ENCODE results near the gene USH2A. TPM values are rescaled to one million over a fixed set of nuclear protein-coding genes. Genes with fewer than 3 reads are reported as not detected.

USH2A gene
- total RNA-seq, 1 donor from 2014 or later = 0.02 TPM

GRCh38 chr1:215744419-215744818, 678.8 kb downstream of the USH2A start:
- H3K27me3 Mint-ChIP-seq (ENCODE audit: low read depth, unreplicated experiment) = no peaks in the 10 kb centered on the region
- H3K4me3 ChIP-seq (ENCODE audit: insufficient read depth, low read depth, low read length) = no peak overlapping the region
- no peaks in the 10 kb centered on the region for H3K36me3 ChIP-seq (ENCODE audit: insufficient read depth, low read length)
- H3K4me1 Mint-ChIP-seq (ENCODE audit: low read depth, unreplicated experiment) = peaks cover 21% of the 10 kb centered on the region
- no peak for TF ChIP-seq EZH2 (IDR thresholded peaks at IDR 0.05; ENCODE audit: insufficient read depth, low read length)
- no peak for TF ChIP-seq CTCF (IDR thresholded peaks at IDR 0.05; ENCODE audit: insufficient read depth, low read depth, low read length)
- H3K9me3 ChIP-seq (ENCODE audit: insufficient read depth, low read depth, low read length) = no peaks in the 10 kb centered on the region
- no peak overlapping the region for H3K27ac ChIP-seq (ENCODE audit: low read depth, low read length)
- no peak overlapping the region for H2AFZ ChIP-seq (ENCODE audit: low read depth, low read length)
- H3K4me1 ChIP-seq (ENCODE audit: insufficient read depth, low read length) = peaks cover 2% of the 10 kb centered on the region
- H3K79me2 ChIP-seq (ENCODE audit: insufficient read depth, low read length) = no peaks in the 10 kb centered on the region
- no peaks in the 10 kb centered on the region for H3K36me3 Mint-ChIP-seq (ENCODE audit: low read depth, unreplicated experiment)
- H3K4me3 Mint-ChIP-seq (ENCODE audit: unreplicated experiment) = no peak overlapping the region
- peak; percentile 40 for DNase-seq (ENCODE audit: low read depth)
- no peaks in the 10 kb centered on the region for H3K27me3 ChIP-seq (ENCODE audit: insufficient read depth, low read length)
- no peaks in the 10 kb centered on the region for H4K20me1 ChIP-seq (ENCODE audit: insufficient read depth, low read length)
- no peaks in the 10 kb centered on the region for H3K9me3 Mint-ChIP-seq (ENCODE audit: unreplicated experiment)
- no peak overlapping the region for H3K4me2 ChIP-seq (ENCODE audit: low read length)
- peak; percentile 66 for FAIRE-seq
- H3K9ac ChIP-seq (ENCODE audit: low read length) = no peak overlapping the region
- H3K27ac Mint-ChIP-seq (ENCODE audit: unreplicated experiment) = peak overlapping the region; percentile 35

- Histone ChIP-seq H3K4me3 (ENCODE audit: insufficient read depth, low read depth, low read length) (no peak overlapping the region), H3K4me2 (ENCODE audit: low read length) (no peak overlapping the region), H4K20me1 (ENCODE audit: insufficient read depth, low read length) (no peaks in the 10 kb centered on the region), H3K27ac (ENCODE audit: low read depth, low read length) (no peak overlapping the region), H3K27me3 (ENCODE audit: insufficient read depth, low read length) (no peaks in the 10 kb centered on the region), H3K36me3 (ENCODE audit: insufficient read depth, low read length) (no peaks in the 10 kb centered on the region), H3K9me3 (ENCODE audit: insufficient read depth, low read depth, low read length) (no peaks in the 10 kb centered on the region), H2AFZ (ENCODE audit: low read depth, low read length) (no peak overlapping the region), H3K9ac (ENCODE audit: low read length) (no peak overlapping the region), H3K4me1 (ENCODE audit: insufficient read depth, low read length) (no peaks in the 10 kb centered on the region), H3K79me2 (ENCODE audit: insufficient read depth, low read length) (no peaks in the 10 kb centered on the region)
- DNase-seq (ENCODE audit: low read depth) = no peak
- Mint-ChIP-seq H3K4me3 (ENCODE audit: unreplicated experiment) (no peak overlapping the region), H3K36me3 (ENCODE audit: low read depth, unreplicated experiment) (peaks cover 2% of the 10 kb centered on the region), H3K4me1 (ENCODE audit: low read depth, unreplicated experiment) (peaks cover 1% of the 10 kb centered on the region), H3K9me3 (ENCODE audit: unreplicated experiment) (peaks cover 6% of the 10 kb centered on the region), H3K27ac (ENCODE audit: unreplicated experiment) (no peak overlapping the region), H3K27me3 (ENCODE audit: low read depth, unreplicated experiment) (no peaks in the 10 kb centered on the region)
- FAIRE-seq = no peak
- no peak for TF ChIP-seq CTCF (IDR thresholded peaks at IDR 0.05; ENCODE audit: insufficient read depth, low read depth, low read length)
- TF ChIP-seq EZH2 (IDR thresholded peaks at IDR 0.05; ENCODE audit: insufficient read depth, low read length) = no peak
Measured at GRCh38 chr1:215739025-215739424, 684.2 kb downstream of the USH2A start.

GRCh38 chr1:215731699-215732098, 691.5 kb downstream of the USH2A start:
- Mint-ChIP-seq H3K27ac (ENCODE audit: unreplicated experiment) (no peak overlapping the region), H3K9me3 (ENCODE audit: unreplicated experiment) (peaks cover 8% of the 10 kb centered on the region), H3K4me1 (ENCODE audit: low read depth, unreplicated experiment) (no peaks in the 10 kb centered on the region), H3K4me3 (ENCODE audit: unreplicated experiment) (no peak overlapping the region), H3K27me3 (ENCODE audit: low read depth, unreplicated experiment) (no peaks in the 10 kb centered on the region), H3K36me3 (ENCODE audit: low read depth, unreplicated experiment) (peaks cover 2% of the 10 kb centered on the region)
- H3K36me3 ChIP-seq (ENCODE audit: insufficient read depth, low read length) = no peaks in the 10 kb centered on the region
- no peak overlapping the region for H3K27ac ChIP-seq (ENCODE audit: low read depth, low read length)
- H3K4me3 ChIP-seq (ENCODE audit: insufficient read depth, low read depth, low read length) = no peak overlapping the region
- no peaks in the 10 kb centered on the region for H3K9me3 ChIP-seq (ENCODE audit: insufficient read depth, low read depth, low read length)
- H3K4me1 ChIP-seq (ENCODE audit: insufficient read depth, low read length) = no peaks in the 10 kb centered on the region
- H2AFZ ChIP-seq (ENCODE audit: low read depth, low read length) = no peak overlapping the region
- no peak for TF ChIP-seq EZH2 (IDR thresholded peaks at IDR 0.05; ENCODE audit: insufficient read depth, low read length)
- no peak for TF ChIP-seq CTCF (IDR thresholded peaks at IDR 0.05; ENCODE audit: insufficient read depth, low read depth, low read length)
- H4K20me1 ChIP-seq (ENCODE audit: insufficient read depth, low read length) = no peaks in the 10 kb centered on the region
- FAIRE-seq = no peak
- DNase-seq (ENCODE audit: low read depth) = no peak
- no peak overlapping the region for H3K4me2 ChIP-seq (ENCODE audit: low read length)
- no peak overlapping the region for H3K9ac ChIP-seq (ENCODE audit: low read length)
- H3K79me2 ChIP-seq (ENCODE audit: insufficient read depth, low read length) = no peaks in the 10 kb centered on the region
- H3K27me3 ChIP-seq (ENCODE audit: insufficient read depth, low read length) = no peaks in the 10 kb centered on the region
